ENCODE data around the gene ADSL. TPM values are rescaled to one million over a fixed set of nuclear protein-coding genes. Genes with fewer than 3 reads are reported as not detected.

ADSL gene
- total and polyA plus RNA-seq, 9 of the 15 experiments (the other 6 are each of a cell fraction or from before 2014, with no cell fraction given), result 112 to 322 (median 146) TPM

- TF ChIP-seq, protein P1, sequence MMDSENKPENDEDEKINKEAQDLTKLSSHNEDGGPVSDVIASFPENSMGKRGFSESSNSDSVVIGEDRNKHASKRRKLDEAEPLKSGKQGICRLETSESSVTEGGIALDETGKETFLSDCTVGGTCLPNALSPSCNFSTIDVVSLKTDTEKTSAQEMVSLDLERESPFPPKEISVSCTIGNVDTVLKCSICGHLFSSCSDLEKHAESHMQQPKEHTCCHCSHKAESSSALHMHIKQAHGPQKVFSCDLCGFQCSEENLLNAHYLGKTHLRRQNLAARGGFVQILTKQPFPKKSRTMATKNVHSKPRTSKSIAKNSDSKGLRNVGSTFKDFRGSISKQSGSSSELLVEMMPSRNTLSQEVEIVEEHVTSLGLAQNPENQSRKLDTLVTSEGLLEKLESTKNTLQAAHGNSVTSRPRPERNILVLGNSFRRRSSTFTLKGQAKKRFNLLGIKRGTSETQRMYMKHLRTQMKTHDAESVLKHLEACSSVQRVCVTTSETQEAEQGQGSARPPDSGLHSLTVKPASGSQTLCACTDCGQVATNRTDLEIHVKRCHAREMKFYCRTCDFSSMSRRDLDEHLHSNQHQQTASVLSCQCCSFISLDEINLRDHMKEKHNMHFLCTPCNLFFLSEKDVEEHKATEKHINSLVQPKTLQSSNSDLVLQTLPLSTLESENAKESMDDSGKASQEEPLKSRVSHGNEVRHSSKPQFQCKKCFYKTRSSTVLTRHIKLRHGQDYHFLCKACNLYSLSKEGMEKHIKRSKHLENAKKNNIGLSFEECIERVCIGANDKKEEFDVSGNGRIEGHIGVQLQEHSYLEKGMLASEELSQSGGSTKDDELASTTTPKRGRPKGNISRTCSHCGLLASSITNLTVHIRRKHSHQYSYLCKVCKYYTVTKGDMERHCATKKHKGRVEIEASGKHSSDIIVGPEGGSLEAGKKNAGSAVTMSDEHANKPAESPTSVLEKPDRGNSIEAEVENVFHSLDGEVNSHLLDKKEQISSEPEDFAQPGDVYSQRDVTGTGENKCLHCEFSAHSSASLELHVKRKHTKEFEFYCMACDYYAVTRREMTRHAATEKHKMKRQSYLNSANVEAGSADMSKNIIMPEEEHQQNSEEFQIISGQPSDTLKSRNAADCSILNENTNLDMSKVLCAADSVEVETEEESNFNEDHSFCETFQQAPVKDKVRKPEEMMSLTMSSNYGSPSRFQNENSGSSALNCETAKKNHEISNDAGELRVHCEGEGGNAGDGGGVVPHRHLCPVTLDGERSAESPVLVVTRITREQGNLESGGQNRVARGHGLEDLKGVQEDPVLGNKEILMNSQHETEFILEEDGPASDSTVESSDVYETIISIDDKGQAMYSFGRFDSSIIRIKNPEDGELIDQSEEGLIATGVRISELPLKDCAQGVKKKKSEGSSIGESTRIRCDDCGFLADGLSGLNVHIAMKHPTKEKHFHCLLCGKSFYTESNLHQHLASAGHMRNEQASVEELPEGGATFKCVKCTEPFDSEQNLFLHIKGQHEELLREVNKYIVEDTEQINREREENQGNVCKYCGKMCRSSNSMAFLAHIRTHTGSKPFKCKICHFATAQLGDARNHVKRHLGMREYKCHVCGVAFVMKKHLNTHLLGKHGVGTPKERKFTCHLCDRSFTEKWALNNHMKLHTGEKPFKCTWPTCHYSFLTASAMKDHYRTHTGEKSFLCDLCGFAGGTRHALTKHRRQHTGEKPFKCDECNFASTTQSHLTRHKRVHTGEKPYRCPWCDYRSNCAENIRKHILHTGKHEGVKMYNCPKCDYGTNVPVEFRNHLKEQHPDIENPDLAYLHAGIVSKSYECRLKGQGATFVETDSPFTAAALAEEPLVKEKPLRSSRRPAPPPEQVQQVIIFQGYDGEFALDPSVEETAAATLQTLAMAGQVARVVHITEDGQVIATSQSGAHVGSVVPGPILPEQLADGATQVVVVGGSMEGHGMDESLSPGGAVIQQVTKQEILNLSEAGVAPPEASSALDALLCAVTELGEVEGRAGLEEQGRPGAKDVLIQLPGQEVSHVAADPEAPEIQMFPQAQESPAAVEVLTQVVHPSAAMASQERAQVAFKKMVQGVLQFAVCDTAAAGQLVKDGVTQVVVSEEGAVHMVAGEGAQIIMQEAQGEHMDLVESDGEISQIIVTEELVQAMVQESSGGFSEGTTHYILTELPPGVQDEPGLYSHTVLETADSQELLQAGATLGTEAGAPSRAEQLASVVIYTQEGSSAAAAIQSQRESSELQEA (IDR thresholded peaks at IDR 0.05; ENCODE audit: low read depth), result no peak
- TF ChIP-seq, protein P2, sequence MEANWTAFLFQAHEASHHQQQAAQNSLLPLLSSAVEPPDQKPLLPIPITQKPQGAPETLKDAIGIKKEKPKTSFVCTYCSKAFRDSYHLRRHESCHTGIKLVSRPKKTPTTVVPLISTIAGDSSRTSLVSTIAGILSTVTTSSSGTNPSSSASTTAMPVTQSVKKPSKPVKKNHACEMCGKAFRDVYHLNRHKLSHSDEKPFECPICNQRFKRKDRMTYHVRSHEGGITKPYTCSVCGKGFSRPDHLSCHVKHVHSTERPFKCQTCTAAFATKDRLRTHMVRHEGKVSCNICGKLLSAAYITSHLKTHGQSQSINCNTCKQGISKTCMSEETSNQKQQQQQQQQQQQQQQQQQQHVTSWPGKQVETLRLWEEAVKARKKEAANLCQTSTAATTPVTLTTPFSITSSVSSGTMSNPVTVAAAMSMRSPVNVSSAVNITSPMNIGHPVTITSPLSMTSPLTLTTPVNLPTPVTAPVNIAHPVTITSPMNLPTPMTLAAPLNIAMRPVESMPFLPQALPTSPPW (CRISPR knock-in tag; IDR thresholded peaks at IDR 0.05), result peak; percentile 44; the same call in 1 of the 2 replicates
- no peak for TF ChIP-seq KLF10 (CRISPR knock-in tag; IDR thresholded peaks at IDR 0.05)
- TF ChIP-seq ZFPM2 (CRISPR knock-in tag; IDR thresholded peaks at IDR 0.05), result no peak
- no peak for TF ChIP-seq UBTF (IDR thresholded peaks at IDR 0.05; ENCODE audit: borderline replicate concordance in 1 of 2, low read depth in 2 of 2, low read length in 2 of 2)
- 0 out of 2 replicates have a peak, but pooled peaks have one; percentile 30 for TF ChIP-seq SMAD4 (CRISPR knock-in tag; conservative IDR thresholded peaks at IDR 0.05)
- no peak for TF ChIP-seq ESRRB (CRISPR knock-in tag; IDR thresholded peaks at IDR 0.05; ENCODE audit: borderline replicate concordance)
- TF ChIP-seq OTX1 (CRISPR knock-in tag; IDR thresholded peaks at IDR 0.05), result no peak
- TF ChIP-seq MBD2 (IDR thresholded peaks at IDR 0.05; ENCODE audit: borderline replicate concordance, low read depth), result peak; percentile 80; the same call in 1 of the 2 replicates
- TF ChIP-seq, protein P3, sequence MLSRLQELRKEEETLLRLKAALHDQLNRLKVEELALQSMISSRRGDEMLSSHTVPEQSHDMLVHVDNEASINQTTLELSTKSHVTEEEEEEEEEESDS (CRISPR knock-in tag; IDR thresholded peaks at IDR 0.05), result no peak
These were observed at the start of gene ADSL (continued) for GRCh38 chr22:40346185-40347118.

All from K562 (cell line).